Nephron progenitor cell (in vitro differentiated cells): ENCODE results near the gene NAV1.
A peak's percentile ranks its signal among the peaks of the same experiment; 100 is the strongest.

Experiments used
- DNase-seq: peaks from one replicate; pipeline ENCODE4 v3.0.0; 2021
- H3K27ac Mint-ChIP-seq: 2 replicates; pipeline ENCODE4 v1.8.0; 2021; ENCODE audit warnings: mild to moderate bottlenecking, moderate library complexity, mixed read lengths
- H3K27me3 Mint-ChIP-seq: 2 replicates; pipeline ENCODE4 v1.8.0; 2021; ENCODE audit warnings: mild to moderate bottlenecking, low read depth, mixed read lengths; ENCODE audit not compliant: poor library complexity
- H3K36me3 Mint-ChIP-seq: 2 replicates; pipeline ENCODE4 v1.8.0; 2021; ENCODE audit warnings: low read depth, mixed read lengths
- H3K4me1 Mint-ChIP-seq: 2 replicates; pipeline ENCODE4 v1.8.0; 2021; ENCODE audit warnings: mixed read lengths
- H3K4me3 Mint-ChIP-seq: 2 replicates; pipeline ENCODE4 v1.8.0; 2021; ENCODE audit warnings: mild to moderate bottlenecking, moderate library complexity, mixed read lengths
- H3K9me3 Mint-ChIP-seq: 2 replicates; pipeline ENCODE4 v1.8.0; 2021; ENCODE audit warnings: mild to moderate bottlenecking, moderate library complexity, mixed read lengths
- TF ChIP-seq, protein P1 (sequence below): fragments of 200-600 bp; sonication (generic); IDR thresholded peaks from 2 replicates; pipeline ENCODE4 v1.5.0; 2021; ENCODE audit warnings: antibody characterized with exemption

NAV1 gene

DNA sequence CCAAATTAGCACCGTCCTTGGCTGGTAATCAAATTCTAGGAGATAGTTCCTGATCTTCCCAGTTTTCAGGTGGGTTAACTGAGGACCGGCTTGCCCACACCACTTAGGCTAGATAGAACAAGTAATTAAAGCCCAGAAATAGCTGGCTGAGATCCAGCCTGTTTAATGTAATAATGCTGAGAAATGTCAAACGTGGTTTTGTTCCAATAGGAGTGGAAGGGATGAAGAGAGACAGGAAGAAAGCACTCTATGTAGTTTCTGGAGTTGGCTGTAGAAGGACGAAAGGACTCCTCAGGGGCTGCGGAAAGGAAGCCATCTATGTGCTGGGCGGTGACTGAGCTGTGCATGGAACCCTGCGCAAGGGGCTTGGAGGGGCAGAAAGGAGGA, 18.6 kb downstream of the NAV1 start:
- TF ChIP-seq, protein P1, sequence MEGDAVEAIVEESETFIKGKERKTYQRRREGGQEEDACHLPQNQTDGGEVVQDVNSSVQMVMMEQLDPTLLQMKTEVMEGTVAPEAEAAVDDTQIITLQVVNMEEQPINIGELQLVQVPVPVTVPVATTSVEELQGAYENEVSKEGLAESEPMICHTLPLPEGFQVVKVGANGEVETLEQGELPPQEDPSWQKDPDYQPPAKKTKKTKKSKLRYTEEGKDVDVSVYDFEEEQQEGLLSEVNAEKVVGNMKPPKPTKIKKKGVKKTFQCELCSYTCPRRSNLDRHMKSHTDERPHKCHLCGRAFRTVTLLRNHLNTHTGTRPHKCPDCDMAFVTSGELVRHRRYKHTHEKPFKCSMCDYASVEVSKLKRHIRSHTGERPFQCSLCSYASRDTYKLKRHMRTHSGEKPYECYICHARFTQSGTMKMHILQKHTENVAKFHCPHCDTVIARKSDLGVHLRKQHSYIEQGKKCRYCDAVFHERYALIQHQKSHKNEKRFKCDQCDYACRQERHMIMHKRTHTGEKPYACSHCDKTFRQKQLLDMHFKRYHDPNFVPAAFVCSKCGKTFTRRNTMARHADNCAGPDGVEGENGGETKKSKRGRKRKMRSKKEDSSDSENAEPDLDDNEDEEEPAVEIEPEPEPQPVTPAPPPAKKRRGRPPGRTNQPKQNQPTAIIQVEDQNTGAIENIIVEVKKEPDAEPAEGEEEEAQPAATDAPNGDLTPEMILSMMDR: no peak
- peaks cover 38% of the 10 kb centered on the region for H3K4me1 Mint-ChIP-seq
- peaks cover 5% of the 10 kb centered on the region for H3K27me3 Mint-ChIP-seq
- H3K9me3 Mint-ChIP-seq: no peaks in the 10 kb centered on the region
- no peak overlapping the region for H3K4me3 Mint-ChIP-seq
- H3K27ac Mint-ChIP-seq: no peak overlapping the region
- H3K36me3 Mint-ChIP-seq: no peaks in the 10 kb centered on the region
- no peak for DNase-seq

DNA sequence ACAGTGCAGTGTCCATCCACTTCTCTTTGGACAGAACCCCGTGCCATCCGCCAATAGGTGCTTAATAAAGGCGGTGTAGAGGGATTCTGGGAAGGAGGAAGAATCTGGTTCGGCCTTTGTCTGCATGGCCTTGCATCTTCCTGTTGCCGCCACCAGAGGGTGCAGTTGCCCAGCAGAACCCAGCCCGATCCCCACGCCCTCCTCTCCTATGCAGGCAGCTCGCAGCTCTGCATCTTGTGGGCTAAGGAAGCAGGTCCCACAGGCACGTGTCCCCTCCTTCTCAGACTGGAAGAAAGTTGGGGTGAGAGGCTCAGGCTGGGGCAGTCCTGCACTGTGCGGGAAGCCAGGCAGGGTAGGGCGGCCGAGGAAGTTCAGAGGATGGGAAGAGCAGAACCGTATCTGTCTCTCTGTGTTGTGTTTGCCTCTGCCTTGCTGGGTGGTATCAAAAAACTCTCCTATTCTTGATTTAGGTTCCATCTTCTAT, 20.8 kb downstream of the NAV1 start:
- DNase-seq: peak; percentile 83
- no peaks in the 10 kb centered on the region for H3K9me3 Mint-ChIP-seq
- peaks cover 16% of the 10 kb centered on the region for H3K4me1 Mint-ChIP-seq
- H3K27ac Mint-ChIP-seq: no peak overlapping the region
- no peaks in the 10 kb centered on the region for H3K36me3 Mint-ChIP-seq
- no peak overlapping the region for H3K4me3 Mint-ChIP-seq
- TF ChIP-seq, protein P1: peak; percentile 91
- peaks cover 8% of the 10 kb centered on the region for H3K27me3 Mint-ChIP-seq

DNA sequence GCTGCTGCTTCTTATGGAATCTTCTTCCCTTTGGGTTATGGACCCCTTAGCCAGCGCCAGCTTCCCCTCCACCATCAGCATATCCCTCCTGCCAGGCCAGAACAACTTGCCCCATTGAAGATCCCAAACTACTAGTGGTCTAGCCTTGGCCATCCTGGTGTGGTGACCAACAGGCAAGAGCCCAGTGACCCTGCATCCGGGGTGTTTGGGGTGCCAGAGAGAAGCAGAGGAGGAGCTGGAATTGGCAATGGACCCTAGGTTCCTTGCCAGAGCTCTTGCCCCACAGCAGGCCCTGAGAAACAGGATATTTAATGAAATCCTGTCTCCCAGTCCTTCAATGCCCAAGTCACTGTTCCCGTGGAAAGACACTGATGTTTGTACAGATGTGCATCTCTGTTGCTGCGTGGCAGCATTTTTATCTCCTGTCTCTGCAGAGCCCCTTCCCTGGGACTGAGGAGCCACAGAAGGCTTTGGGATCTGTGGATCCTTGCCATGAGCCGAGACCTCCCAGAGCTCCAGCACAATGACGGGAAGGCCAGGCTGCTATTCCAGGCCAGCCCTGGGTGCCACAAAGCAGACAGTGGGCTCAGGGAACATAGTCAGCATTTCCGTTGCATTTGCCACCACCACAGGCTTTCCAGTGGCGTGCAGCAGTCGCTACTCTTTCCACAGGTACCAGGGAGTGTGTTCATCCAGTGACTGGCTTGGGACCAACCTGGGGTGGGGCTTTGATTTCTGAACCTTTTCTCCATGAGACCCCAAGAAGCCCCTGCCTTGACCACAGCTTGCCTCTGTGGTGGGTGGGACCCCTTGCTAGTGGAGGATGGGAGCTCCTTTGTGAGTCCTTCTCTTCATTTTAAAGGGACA, 21.6 kb downstream of the NAV1 start:
- no peak overlapping the region for H3K4me3 Mint-ChIP-seq
- peaks cover 8% of the 10 kb centered on the region for H3K27me3 Mint-ChIP-seq
- no peaks in the 10 kb centered on the region for H3K9me3 Mint-ChIP-seq
- H3K36me3 Mint-ChIP-seq: no peaks in the 10 kb centered on the region
- H3K4me1 Mint-ChIP-seq: peaks cover 9% of the 10 kb centered on the region
- H3K27ac Mint-ChIP-seq: no peak overlapping the region
- TF ChIP-seq, protein P1: no peak
- no peak for DNase-seq

DNA sequence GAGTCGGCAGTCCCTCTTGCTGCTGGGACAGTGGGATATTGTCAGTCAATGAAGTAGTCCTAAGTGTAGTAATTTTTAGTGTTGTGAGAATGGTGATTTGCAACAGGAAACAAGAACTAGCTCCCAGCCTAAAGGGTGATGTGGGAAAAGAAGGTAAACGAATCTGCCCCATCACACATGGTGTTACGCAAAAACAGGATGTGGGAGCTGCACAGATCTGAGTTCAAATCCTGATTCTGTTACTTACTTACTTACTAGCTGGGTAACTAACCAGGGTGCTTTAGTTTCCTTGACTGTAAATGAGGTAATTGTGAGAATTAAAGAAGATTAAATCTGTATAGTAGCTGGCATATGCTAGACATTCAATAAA, 22.3 kb downstream of the NAV1 start:
- no peak for DNase-seq
- Mint-ChIP-seq H3K27me3 (peaks cover 8% of the 10 kb centered on the region), H3K4me3 (no peak overlapping the region), H3K27ac (no peak overlapping the region), H3K36me3 (no peaks in the 10 kb centered on the region), H3K9me3 (no peaks in the 10 kb centered on the region), H3K4me1 (peaks cover 11% of the 10 kb centered on the region)
- TF ChIP-seq, protein P1: no peak

DNA sequence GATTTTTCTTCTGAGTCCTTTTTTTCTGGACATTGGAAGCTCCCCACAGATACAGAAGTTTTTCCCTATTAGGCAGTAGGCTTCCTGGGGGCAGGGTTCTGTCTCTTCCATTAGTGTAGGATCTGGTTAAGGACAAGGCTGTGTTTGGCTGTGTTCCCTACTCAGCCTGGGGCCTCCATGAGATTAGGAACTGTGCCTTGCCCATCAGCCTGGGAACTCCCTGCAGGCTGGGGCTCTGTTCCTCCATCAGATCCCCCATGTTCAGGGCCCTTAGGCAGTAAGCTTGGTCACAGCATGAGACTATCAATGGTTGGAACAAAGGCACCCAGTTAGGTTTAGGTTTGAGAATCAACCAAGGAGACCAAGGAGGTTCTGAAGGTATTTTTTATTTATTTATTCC, 22.7 kb downstream of the NAV1 start:
- peaks cover 15% of the 10 kb centered on the region for H3K4me1 Mint-ChIP-seq
- TF ChIP-seq, protein P1: no peak
- DNase-seq: no peak
- H3K4me3 Mint-ChIP-seq: no peak overlapping the region
- no peak overlapping the region for H3K27ac Mint-ChIP-seq
- peaks cover 8% of the 10 kb centered on the region for H3K27me3 Mint-ChIP-seq
- no peaks in the 10 kb centered on the region for H3K36me3 Mint-ChIP-seq
- H3K9me3 Mint-ChIP-seq: no peaks in the 10 kb centered on the region

DNA sequence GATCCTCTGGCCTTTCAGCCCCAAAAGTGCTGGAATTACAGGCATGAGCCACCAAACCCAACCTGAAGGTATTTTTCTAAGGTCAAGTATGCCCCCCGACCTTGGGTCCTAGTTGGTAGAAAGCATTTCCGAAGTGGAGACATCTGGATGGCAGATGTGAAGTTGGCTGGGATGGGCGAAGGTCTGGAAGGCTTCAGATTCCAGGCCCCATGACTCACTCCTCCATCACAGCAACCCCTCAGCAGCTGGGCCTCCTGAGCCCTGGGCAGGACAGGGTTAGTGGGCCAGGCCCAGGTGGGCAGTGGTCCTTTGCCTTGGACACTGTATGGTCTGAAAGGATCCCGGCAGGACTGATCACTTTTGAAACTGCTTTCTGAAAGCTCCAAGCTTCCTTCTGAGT, 23.3 kb downstream of the NAV1 start:
- Mint-ChIP-seq H3K27me3 (peaks cover 10% of the 10 kb centered on the region), H3K27ac (no peak overlapping the region), H3K4me3 (no peak overlapping the region), H3K4me1 (peaks cover 13% of the 10 kb centered on the region), H3K9me3 (no peaks in the 10 kb centered on the region), H3K36me3 (no peaks in the 10 kb centered on the region)
- TF ChIP-seq, protein P1: no peak
- peak; percentile 15 for DNase-seq
